Right lobe of liver (tissue), 6 donors: Measurements from ENCODE around the gene CYP2C19. TPM values are rescaled to one million over a fixed set of nuclear protein-coding genes. Genes with fewer than 3 reads are reported as not detected.
A peak's percentile ranks its signal among the peaks of the same experiment; 100 is the strongest.
"Not testable (repeated sequence)": the region's sequence is repeated elsewhere in the genome, so short reads cannot be mapped to it uniquely, and the experiment has no call there.

ENCODE experiments used
- ATAC-seq, 4 donors: fragments of 200-7000 bp; cut with Tn5 transposase; one replicate each; pipeline ENCODE4 v1.9.1; 2020; ENCODE audit warnings: mild to moderate bottlenecking in 4 of 4, moderate library complexity in 4 of 4
- DNase-seq, 3 donors: peaks; one replicate each; pipeline ENCODE4 v3.0.0-alpha.2; 2020
- H3K27ac ChIP-seq, 3 donors: fragments of 200-600 bp; one replicate each; pipeline ENCODE4 v1.8.0; 2022
- H3K27me3 ChIP-seq, 2 donors: fragments of 200-600 bp; one replicate each; pipeline ENCODE4 v1.8.0; 2022
- H3K36me3 ChIP-seq, 4 donors: fragments of 200-600 bp; sonication (generic) in 1 of 4; one replicate each; pipeline versions ENCODE4 v1.5.1 to v1.8.0; 2017 to 2022; ENCODE audit warnings: control low read depth in 1 of 4
- H3K4me1 ChIP-seq, 4 donors: fragments of 200-600 bp; sonication (generic) in 1 of 4; one replicate each; pipeline versions ENCODE4 v1.5.1 to v1.8.0; 2017 to 2022; ENCODE audit warnings: control low read depth in 1 of 4
- H3K4me3 ChIP-seq, 3 donors: fragments of 200-600 bp; one replicate each; pipeline ENCODE4 v1.8.0; 2022
- H3K9me3 ChIP-seq, 4 donors: fragments of 200-600 bp; sonication (generic) in 1 of 4; one replicate each; pipeline versions ENCODE4 v1.5.1 to v1.8.0; 2017 to 2022; ENCODE audit warnings: control low read depth in 1 of 4
- POLR2A ChIP-seq: fragments of 450-650 bp; IDR thresholded peaks from one replicate; pipeline ENCODE4 v1.6.1; 2017; ENCODE audit warnings: antibody characterized with exemption, mild to moderate bottlenecking
- WGBS: methylation state at CpG from one replicate; pipeline ENCODE4 v1.1.6; 2018; ENCODE audit warnings: low coverage, low lambda C conversion rate; ENCODE audit not compliant: insufficient coverage; ENCODE audit errors: missing lambda C conversion rate; 5-methylcytosine and 5-hydroxymethylcytosine counted together
- intact Hi-C, 2 donors: fragments of 100-400 bp; cut with DNase I; formaldehyde crosslinking; loops; one replicate each; pipeline versions ENCODE4 v1.11.2 to v1.14.1; 2022
- total RNA-seq, 6 experiments: library from RNA; depleted of rRNA in 2 of 6; stranded (reverse); fragments of >200 nt in 2 of 6; fragmentation: NEBNext Ultra II Directional in 3 of 6; extraction: Animal tissue kit (Norgen Biotek cat#: 25700) in 3 of 6; gene quantifications; one replicate each; pipeline versions ENCODE4 v1.1.0 to v1.2.4, GENCODE V29; 2016 to 2023
- TF ChIP-seq, protein P1 (sequence below), 4 donors: fragments of 200-600 bp in 3 of 4; fragments of 450-650 bp in 1 of 4; IDR thresholded peaks; one replicate each; pipeline versions ENCODE4 v1.5.1 to v1.8.0; 2016 to 2022; ENCODE audit warnings: antibody characterized with exemption in 4 of 4, mild to moderate bottlenecking in 2 of 4
- donor health status: DM: no; HTN: yes; CAD: no.
- donor health status: DM: no; HTN: no; CAD: no.
- donor health status: DM: no; HTN: no; CAD: no.
- donor health status: DM: no; HTN: yes; CAD: no.
- donor health status: DM: no; HTN: yes; CAD: no.

CYP2C19 gene
- total RNA-seq, 6 experiments from 2014 or later = 6.4 to 1,678 (median 12.3) TPM

DNA sequence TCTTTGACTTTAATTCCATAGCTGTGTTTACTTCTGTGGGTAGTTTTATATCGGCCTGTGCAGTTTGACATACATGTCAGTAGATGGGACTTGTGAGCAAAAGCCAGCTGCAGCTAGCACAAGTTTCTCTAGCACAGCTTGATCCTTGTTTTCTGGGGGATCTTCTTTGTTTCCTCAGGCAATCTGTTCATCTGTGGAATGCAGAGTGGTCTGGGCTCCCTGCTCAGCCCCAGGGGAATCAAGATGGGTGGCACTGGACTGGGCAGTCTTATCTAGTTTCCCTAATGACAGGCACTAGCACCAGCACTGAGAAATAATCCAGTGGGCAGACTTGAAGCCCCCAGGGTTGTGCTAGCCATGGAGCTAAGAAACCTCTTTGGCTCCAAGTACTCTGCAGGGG, 40.8 kb downstream of the CYP2C19 start:
- WGBS = 75% methylated on average over 1 of the region's 1 CpG
- TF ChIP-seq POLR2A = no peak
- TF ChIP-seq, protein P1, sequence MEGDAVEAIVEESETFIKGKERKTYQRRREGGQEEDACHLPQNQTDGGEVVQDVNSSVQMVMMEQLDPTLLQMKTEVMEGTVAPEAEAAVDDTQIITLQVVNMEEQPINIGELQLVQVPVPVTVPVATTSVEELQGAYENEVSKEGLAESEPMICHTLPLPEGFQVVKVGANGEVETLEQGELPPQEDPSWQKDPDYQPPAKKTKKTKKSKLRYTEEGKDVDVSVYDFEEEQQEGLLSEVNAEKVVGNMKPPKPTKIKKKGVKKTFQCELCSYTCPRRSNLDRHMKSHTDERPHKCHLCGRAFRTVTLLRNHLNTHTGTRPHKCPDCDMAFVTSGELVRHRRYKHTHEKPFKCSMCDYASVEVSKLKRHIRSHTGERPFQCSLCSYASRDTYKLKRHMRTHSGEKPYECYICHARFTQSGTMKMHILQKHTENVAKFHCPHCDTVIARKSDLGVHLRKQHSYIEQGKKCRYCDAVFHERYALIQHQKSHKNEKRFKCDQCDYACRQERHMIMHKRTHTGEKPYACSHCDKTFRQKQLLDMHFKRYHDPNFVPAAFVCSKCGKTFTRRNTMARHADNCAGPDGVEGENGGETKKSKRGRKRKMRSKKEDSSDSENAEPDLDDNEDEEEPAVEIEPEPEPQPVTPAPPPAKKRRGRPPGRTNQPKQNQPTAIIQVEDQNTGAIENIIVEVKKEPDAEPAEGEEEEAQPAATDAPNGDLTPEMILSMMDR (IDR thresholded peaks at IDR 0.05) = no peak
- intact Hi-C loops = no loop called here

DNA sequence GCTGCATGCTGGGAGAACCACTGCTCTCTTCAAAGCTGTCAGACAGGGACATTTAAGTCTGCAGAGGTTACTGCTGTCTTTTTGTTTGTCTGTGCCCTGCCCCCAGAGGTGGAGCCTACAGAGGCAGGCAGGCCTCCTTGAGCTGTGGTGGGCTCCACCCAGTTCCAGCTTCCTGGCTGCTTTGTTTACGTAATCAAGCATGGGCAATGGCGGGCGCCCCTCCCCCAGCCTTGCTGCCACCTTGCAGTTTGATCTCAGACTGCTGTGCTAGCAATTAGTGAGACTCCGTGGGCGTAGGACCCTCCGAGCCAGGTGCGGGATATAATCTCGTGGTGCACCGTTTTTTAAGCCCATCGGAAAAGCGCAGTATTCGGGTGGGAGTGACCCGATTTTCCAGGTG, 67.5 kb downstream of the CYP2C19 start:
- H3K27me3 ChIP-seq, H3K4me3 ChIP-seq, intact Hi-C loops, ATAC-seq, H3K27ac ChIP-seq, H3K9me3 ChIP-seq, H3K4me1 ChIP-seq: not testable (repeated sequence)
- 100% methylated on average over 1 of the region's 13 CpGs for WGBS
- DNase-seq = peak in 1 of 3 donors; percentile 64
- peaks cover 0 to 43% (median 0%) of the 10 kb centered on the region in 4 donors for H3K36me3 ChIP-seq

More for the DNA sequence above, 40.8 kb downstream of the CYP2C19 start:
- DNase-seq (no peak), ATAC-seq (peak in 1 of 4 donors; percentile 10)
- Histone ChIP-seq H3K4me1 (peaks cover 0 to 9% (median 0%) of the 10 kb centered on the region in 4 donors), H3K27ac (no peak overlapping the region), H3K36me3 (peaks cover 0 to 87% (median under 1%) of the 10 kb centered on the region in 4 donors), H3K9me3 (no peaks in the 10 kb centered on the region), H3K27me3 (no peaks in the 10 kb centered on the region), H3K4me3 (no peak overlapping the region)

DNA sequence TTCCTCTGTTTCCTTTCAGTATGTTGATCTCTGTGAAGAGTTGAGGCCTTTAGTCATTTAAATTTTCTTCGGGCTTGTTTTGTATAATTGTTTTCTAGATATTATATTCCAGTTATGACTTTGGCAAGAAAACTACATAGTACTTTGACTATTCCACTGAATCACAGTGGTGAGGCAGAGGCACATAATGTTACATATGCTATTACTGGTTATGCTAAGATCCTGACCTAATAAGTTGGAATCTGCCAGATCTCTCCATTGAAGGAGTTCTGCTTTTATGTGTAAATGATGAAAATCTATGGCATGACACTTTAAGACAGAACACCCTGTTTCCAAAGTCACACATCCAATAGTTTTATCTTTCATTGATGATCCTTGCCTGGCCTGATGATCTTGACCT, 83.7 kb downstream of the CYP2C19 start:
- Histone ChIP-seq H3K9me3 (no peaks in the 10 kb centered on the region), H3K27ac (no peak overlapping the region), H3K27me3 (no peaks in the 10 kb centered on the region), H3K36me3 (peaks cover 0 to 78% (median 12%) of the 10 kb centered on the region in 4 donors), H3K4me1 (peaks cover 0 to 6% (median 0%) of the 10 kb centered on the region in 4 donors), H3K4me3 (no peak overlapping the region)
- DNase-seq (no peak), ATAC-seq (no peak)
- intact Hi-C loops = no loop called here
- 50% methylated on average over 1 of the region's 1 CpG for WGBS
- TF ChIP-seq POLR2A = no peak
- TF ChIP-seq, protein P1 (IDR thresholded peaks at IDR 0.05) = no peak

DNA sequence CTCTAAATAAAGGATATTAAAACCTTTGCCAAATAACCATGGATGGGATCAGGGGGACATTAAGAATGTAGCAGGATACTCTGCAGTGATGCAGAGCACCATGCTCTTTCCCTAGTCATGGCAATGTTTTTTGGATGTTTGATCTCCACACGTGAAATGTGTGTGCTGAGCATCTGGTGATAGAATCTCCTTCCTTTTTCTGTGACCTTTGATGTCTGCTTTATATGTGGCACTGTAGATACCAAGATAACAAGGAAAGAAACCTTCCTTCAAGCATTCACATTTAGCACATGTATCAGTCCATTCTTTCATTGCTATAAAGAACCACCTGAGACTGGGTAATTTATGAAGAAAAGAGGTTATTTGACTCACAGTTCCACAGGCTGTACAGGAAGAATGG, 88.3 kb downstream of the CYP2C19 start:
- DNase-seq (no peak), ATAC-seq (peak in 1 of 4 donors; percentile 3)
- intact Hi-C loops = no loop called here
- H3K27ac ChIP-seq = no peak overlapping the region
- no peak overlapping the region for H3K4me3 ChIP-seq
- TF ChIP-seq, protein P1 (IDR thresholded peaks at IDR 0.05) = no peak
- no peak for TF ChIP-seq POLR2A
- H3K36me3 ChIP-seq = peaks cover 0 to 80% (median 14%) of the 10 kb centered on the region in 4 donors
- WGBS = no CpG with 5 or more reads among the region's 1 CpG
- no peaks in the 10 kb centered on the region for H3K4me1 ChIP-seq
- H3K9me3 ChIP-seq = no peaks in the 10 kb centered on the region
- H3K27me3 ChIP-seq = no peaks in the 10 kb centered on the region

DNA sequence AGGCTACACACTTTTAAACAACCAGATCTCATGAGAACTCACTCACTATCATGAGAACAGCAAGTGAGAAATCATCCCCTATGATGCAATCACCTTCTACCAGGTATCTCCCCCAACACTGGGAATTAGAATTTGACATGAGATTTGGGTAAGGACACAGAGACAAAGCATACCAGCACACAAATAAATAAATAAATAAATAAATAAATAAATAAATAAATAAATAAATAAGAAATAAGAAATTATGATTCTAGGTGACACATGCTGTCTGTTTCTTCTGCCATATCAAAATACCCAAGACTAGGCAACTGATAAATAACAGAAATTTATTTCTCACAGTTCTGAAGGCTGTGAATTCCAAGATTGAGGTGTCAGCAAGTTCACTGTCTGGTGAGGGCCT, 88.8 kb downstream of the CYP2C19 start:
- no peak overlapping the region for H3K4me3 ChIP-seq
- ATAC-seq (peak in 2 of 4 donors; percentile 13 to 15), DNase-seq (no peak)
- H3K36me3 ChIP-seq = peaks cover 0 to 78% (median 14%) of the 10 kb centered on the region in 4 donors
- TF ChIP-seq POLR2A = no peak
- TF ChIP-seq, protein P1 (IDR thresholded peaks at IDR 0.05) = no peak
- no peaks in the 10 kb centered on the region for H3K27me3 ChIP-seq
- H3K4me1 ChIP-seq = no peaks in the 10 kb centered on the region
- H3K9me3 ChIP-seq = no peaks in the 10 kb centered on the region
- intact Hi-C loops = no loop called here
- no peak overlapping the region for H3K27ac ChIP-seq
